GM21390 (cell line): ENCODE results near the gene MYL6B.
"Not testable (repeated sequence)": the region's sequence is repeated elsewhere in the genome, so short reads cannot be mapped to it uniquely, and the experiment has no call there.

ENCODE experiments used
- ATAC-seq: cut with Tn5 transposase; IDR thresholded peaks from one replicate; pipeline ENCODE4 v1.9.1; 2021; ENCODE audit not compliant: unreplicated experiment

Gene MYL6B

GRCh38 chr12:56151672-56152131 lies 685 bp upstream of the MYL6B start:
- peak; percentile 51 for ATAC-seq

- ATAC-seq, result no peak
Measured at GRCh38 chr12:56152756-56153677, 630 bp downstream of the MYL6B start.

GRCh38 chr12:56153678-56154065 lies 1.3 kb downstream of the MYL6B start:
- no peak for ATAC-seq

GRCh38 chr12:56154246-56154771 lies 1.9 kb downstream of the MYL6B start:
- no peak for ATAC-seq

- no peak for ATAC-seq
Measured at GRCh38 chr12:56154818-56155217, 2.4 kb downstream of the MYL6B start.

- no peak for ATAC-seq
Measured at GRCh38 chr12:56155256-56155845, 3.0 kb downstream of the MYL6B start.

- not testable (repeated sequence) for ATAC-seq
Measured at GRCh38 chr12:56156464-56157200, 4.2 kb downstream of the MYL6B start.

- peak; percentile 36 for ATAC-seq
Measured at GRCh38 chr12:56157201-56158028, 5.0 kb downstream of the MYL6B start.

- ATAC-seq, result peak; percentile 78
Measured at GRCh38 chr12:56158029-56158925, 5.9 kb downstream of the MYL6B start, which contains the start of gene MYL6. Gene MYL6, plus strand, starts transcription at chr12:56158359. Its CDS starts 43 bp downstream, at chr12:56158402.

- ATAC-seq, result no peak
Measured at GRCh38 chr12:56158926-56159461, 6.6 kb downstream of the MYL6B start.

GRCh38 chr12:56159482-56160192 lies 7.2 kb downstream of the MYL6B start:
- no peak for ATAC-seq

GRCh38 chr12:56160193-56160763 lies 7.9 kb downstream of the MYL6B start:
- no peak for ATAC-seq

- no peak for ATAC-seq
Measured at GRCh38 chr12:56160894-56161689, 8.7 kb downstream of the MYL6B start.

GRCh38 chr12:56161690-56162351 lies 9.4 kb downstream of the MYL6B start:
- ATAC-seq, result no peak

GRCh38 chr12:56162468-56163290 lies 10.3 kb downstream of the MYL6B start:
- ATAC-seq, result no peak
